A673 (cell line): Measurements from ENCODE around the gene PCID2. TPM values are rescaled to one million over a fixed set of nuclear protein-coding genes. Genes with fewer than 3 reads are reported as not detected.

ENCODE experiments used
- BruUV-seq: library from RNA; stranded (reverse); fragments of 400-500 nt; replicated peaks from 2 replicates; lab custom pipeline; 2021; lab: Mats Ljungman, UMichigan
- CTCF ChIA-PET: fragments of 300-600 bp; sonication (Branson Sonifier 250); formaldehyde crosslinking; loops from one replicate; lab custom pipeline; 2022; ENCODE audit warnings: antibody characterized with exemption; lab: Charles Lee
- POLR2A ChIA-PET: fragments of 300-600 bp; sonication (Branson Sonifier 250); formaldehyde crosslinking; loops from one replicate; lab custom pipeline; 2022; ENCODE audit warnings: antibody characterized with exemption; ENCODE audit not compliant: low non-redundant PET; lab: Charles Lee
- DNase-seq: peaks from one replicate; pipeline ENCODE4 v3.0.0-alpha.2; 2015; ENCODE audit warnings: low spot score
- H3K27ac ChIP-seq: fragments of 200-600 bp; sonication (generic); 2 replicates; pipeline ENCODE4 v1.5.1; 2016; ENCODE audit warnings: mixed run types, low read depth, mild to moderate bottlenecking, mixed read lengths, antibody characterized with exemption, low read length; ENCODE audit not compliant: poor library complexity, severe bottlenecking
- H3K27me3 ChIP-seq: fragments of 200-600 bp; sonication (generic); replicated peaks from 2 replicates; pipeline ENCODE4 v1.6.1; 2017; ENCODE audit warnings: mixed run types, low read depth, mild to moderate bottlenecking, mixed read lengths, antibody characterized with exemption, low read length; ENCODE audit not compliant: insufficient read depth, poor library complexity
- H3K36me3 ChIP-seq: fragments of 200-600 bp; sonication (generic); 2 replicates; pipeline ENCODE4 v1.6.1; 2016; ENCODE audit warnings: mixed run types, mild to moderate bottlenecking, mixed read lengths, antibody characterized with exemption, low read length; ENCODE audit not compliant: insufficient read depth, poor library complexity, severe bottlenecking
- H3K4me1 ChIP-seq: fragments of 200-600 bp; sonication (generic); 2 replicates; pipeline ENCODE4 v1.6.1; 2017; ENCODE audit warnings: mixed run types, mild to moderate bottlenecking, mixed read lengths, antibody characterized with exemption, low read length; ENCODE audit not compliant: insufficient read depth, poor library complexity, severe bottlenecking
- H3K4me3 ChIP-seq: fragments of 200-600 bp; sonication (generic); 2 replicates; pipeline ENCODE4 v1.5.1; 2016; ENCODE audit warnings: low read depth, mixed run types, mild to moderate bottlenecking, mixed read lengths, low read length; ENCODE audit not compliant: poor library complexity, severe bottlenecking
- H3K9me3 ChIP-seq: fragments of 200-600 bp; sonication (generic); 2 replicates; pipeline ENCODE4 v1.6.1; 2016; ENCODE audit warnings: mixed run types, low read depth, mild to moderate bottlenecking, mixed read lengths, antibody characterized with exemption, low read length; ENCODE audit not compliant: poor library complexity, severe bottlenecking
- EZH2 ChIP-seq: fragments of 200-600 bp; sonication (generic); IDR thresholded peaks from 2 replicates; pipeline ENCODE4 v1.6.1; 2017; ENCODE audit warnings: borderline replicate concordance, low read depth, mild to moderate bottlenecking, mixed read lengths, antibody characterized with exemption, low read length; ENCODE audit not compliant: poor library complexity, severe bottlenecking
- intact Hi-C: fragments of 100-400 bp; cut with micrococcal nuclease; formaldehyde crosslinking; loops from one replicate; pipeline ENCODE4 v1.10.0; 2022; ENCODE audit not compliant: unreplicated experiment
- total RNA-seq: library from RNA; stranded (reverse); gene quantifications from 2 replicates; pipeline ENCODE4 v1.2.3, GENCODE V29; 2021
- TF ChIP-seq, protein P1 (sequence below): fragments of 300-800, 200-600 bp; sonication (generic); conservative IDR thresholded peaks from 2 replicates; pipeline ENCODE4 v1.5.1; 2017; ENCODE audit warnings: low read depth, mild to moderate bottlenecking, antibody characterized with exemption, low read length, moderate library complexity, mixed read lengths

The PCID2 gene
- total RNA-seq, 1 experiment from 2014 or later, result 67.5 TPM

DNA sequence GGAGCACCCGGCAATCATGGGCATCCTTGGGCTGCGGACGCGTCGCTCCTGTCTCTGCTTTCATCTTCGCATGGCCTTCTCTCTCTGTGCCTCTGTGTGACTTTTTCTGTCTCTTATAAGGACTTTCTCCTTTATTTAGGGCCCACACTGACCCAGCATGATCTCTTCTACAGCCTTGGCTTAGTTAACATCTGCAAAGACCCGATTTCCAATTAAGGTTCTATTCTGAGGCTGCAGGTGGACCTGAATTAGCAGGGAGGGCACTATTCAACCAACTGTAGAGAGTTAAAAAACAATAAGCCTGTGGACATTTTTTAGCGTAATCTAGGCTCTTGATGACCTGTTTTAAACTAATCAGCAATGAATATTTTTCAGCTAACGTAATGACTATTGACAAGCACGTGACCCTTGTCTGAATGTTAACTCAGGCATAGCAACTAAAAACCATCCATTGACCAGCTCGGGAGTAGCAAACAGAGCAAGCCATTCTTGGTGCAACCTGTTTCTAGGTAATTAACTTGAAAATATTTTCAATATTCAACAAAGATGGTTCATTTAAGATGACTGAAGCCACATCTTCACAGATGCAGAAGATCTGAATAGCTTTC is 70.7 kb downstream of the PCID2 start:
- H3K4me1 ChIP-seq, result no peaks in the 10 kb centered on the region
- ChIA-PET POLR2A (interaction anchor here (0.6 kb wide), 1 partner anchor 72 kb away, joined by 3 read pairs; no protein-coding TSS in a partner anchor), CTCF (no interaction called here)
- TF ChIP-seq, protein P1, sequence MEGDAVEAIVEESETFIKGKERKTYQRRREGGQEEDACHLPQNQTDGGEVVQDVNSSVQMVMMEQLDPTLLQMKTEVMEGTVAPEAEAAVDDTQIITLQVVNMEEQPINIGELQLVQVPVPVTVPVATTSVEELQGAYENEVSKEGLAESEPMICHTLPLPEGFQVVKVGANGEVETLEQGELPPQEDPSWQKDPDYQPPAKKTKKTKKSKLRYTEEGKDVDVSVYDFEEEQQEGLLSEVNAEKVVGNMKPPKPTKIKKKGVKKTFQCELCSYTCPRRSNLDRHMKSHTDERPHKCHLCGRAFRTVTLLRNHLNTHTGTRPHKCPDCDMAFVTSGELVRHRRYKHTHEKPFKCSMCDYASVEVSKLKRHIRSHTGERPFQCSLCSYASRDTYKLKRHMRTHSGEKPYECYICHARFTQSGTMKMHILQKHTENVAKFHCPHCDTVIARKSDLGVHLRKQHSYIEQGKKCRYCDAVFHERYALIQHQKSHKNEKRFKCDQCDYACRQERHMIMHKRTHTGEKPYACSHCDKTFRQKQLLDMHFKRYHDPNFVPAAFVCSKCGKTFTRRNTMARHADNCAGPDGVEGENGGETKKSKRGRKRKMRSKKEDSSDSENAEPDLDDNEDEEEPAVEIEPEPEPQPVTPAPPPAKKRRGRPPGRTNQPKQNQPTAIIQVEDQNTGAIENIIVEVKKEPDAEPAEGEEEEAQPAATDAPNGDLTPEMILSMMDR, result no peak
- no peak for TF ChIP-seq EZH2
- no peak overlapping the region for H3K4me3 ChIP-seq
- H3K9me3 ChIP-seq, result no peaks in the 10 kb centered on the region
- BruUV-seq, result no TSS peak
- no peak overlapping the region for H3K27ac ChIP-seq
- no peaks in the 10 kb centered on the region for H3K36me3 ChIP-seq
- H3K27me3 ChIP-seq, result peaks cover 12% of the 10 kb centered on the region
- intact Hi-C loops, result no loop called here
- no peak for DNase-seq

DNA sequence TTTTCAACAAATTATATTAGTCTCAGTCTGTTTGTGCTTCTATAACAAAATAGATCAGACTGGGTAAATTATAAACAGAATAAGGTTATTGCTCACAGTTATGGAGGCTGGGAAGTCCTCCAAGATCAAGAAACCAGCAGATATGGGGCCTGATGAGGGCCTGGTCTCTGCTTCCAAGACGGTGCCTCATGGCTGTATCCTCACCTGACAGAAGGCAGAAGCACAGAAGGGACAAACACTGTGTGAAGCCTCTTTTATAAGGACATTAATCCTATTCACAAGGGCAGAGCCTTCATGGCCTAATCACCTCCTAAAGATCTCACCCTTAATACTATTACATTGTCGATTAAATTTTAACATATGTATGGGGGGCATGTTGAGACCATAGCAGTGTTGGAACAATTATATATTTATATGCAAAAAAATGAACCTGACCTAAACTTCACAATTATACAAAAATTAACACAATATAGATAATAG is 73.1 kb downstream of the PCID2 start:
- no peaks in the 10 kb centered on the region for H3K9me3 ChIP-seq
- no peaks in the 10 kb centered on the region for H3K36me3 ChIP-seq
- ChIA-PET POLR2A (no interaction called here), CTCF (no interaction called here)
- TF ChIP-seq, protein P1, result no peak
- TF ChIP-seq EZH2, result no peak
- peaks cover 33% of the 10 kb centered on the region for H3K27me3 ChIP-seq
- no peak for DNase-seq
- BruUV-seq, result no TSS peak
- no peak overlapping the region for H3K4me3 ChIP-seq
- intact Hi-C loops, result no loop called here
- H3K4me1 ChIP-seq, result no peaks in the 10 kb centered on the region
- no peak overlapping the region for H3K27ac ChIP-seq

DNA sequence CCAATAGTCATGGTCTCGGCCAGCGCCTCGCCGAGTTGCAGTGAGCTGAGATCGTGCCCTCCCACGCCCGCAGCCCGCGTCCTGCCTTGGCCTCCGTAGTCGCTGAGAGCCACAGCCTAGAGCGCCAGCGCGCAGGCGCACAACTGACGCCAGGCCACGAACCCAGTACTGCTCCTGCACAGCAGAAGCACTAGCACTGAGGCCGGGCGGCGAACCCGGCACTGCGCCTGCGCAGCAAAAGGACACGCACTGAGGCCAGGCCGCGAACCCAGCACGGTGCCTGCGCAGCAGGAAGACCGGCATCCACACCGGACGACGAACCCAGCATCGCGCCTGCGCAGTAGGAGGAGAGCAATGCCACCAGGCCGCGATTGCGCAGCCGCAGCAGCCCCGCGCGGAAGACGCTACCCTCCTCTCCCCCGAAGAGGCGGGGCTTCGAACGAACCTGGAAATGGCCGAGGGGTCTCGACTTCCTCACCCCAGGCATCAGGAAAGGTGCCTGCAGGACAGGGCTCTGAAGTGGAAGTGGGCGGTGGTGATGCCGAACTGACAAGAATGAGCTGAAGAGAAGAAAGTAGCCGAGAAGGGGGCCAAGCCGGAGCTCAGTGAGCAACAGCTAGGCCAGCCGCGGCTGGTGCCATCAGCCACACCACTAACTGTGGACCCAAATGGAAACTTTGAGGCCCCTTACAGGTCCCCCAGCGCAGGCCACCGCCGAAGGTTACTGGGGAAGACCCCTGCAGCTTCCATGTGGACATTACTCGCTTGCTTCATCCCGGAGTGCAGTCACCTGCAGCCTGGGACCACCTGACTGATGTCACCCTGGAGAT is 78.3 kb downstream of the PCID2 start:
- H3K4me1 ChIP-seq, result no peaks in the 10 kb centered on the region
- no peak for TF ChIP-seq EZH2
- TF ChIP-seq, protein P1, result no peak
- no peaks in the 10 kb centered on the region for H3K36me3 ChIP-seq
- POLR2A ChIA-PET, result no interaction called here
- BruUV-seq, result no TSS peak
- no peak for DNase-seq
- intact Hi-C loops, result no loop called here
- CTCF ChIA-PET, result no interaction called here
- no peak overlapping the region for H3K4me3 ChIP-seq
- H3K27me3 ChIP-seq, result peaks cover 33% of the 10 kb centered on the region
- H3K9me3 ChIP-seq, result no peaks in the 10 kb centered on the region
- H3K27ac ChIP-seq, result no peak overlapping the region
